K562 (cell line): Measurements from ENCODE around the gene SH2D5. TPM values are rescaled to one million over a fixed set of nuclear protein-coding genes. Genes with fewer than 3 reads are reported as not detected.

Experiments used
- ATAC-seq: fragments of 200-7000 bp; cut with Tn5 transposase; 3 replicates; pipeline ENCODE4 v1.9.1; 2020; ENCODE audit warnings: moderate library complexity
- BruUV-seq: library from RNA; stranded (reverse); fragments of 400-500 nt; replicated peaks from 2 replicates; lab custom pipeline; 2021; lab: Mats Ljungman, UMichigan
- CTCF ChIA-PET: fragments of 300-600 bp; formaldehyde crosslinking; extraction: SDS; loops from one replicate; lab custom pipeline; 2021; ENCODE audit warnings: low intra/inter-chr PET ratio; lab: Yijun Ruan, JAX
- POLR2A ChIA-PET: fragments of 300-600, 350-650 bp; sonication (Branson Sonifier 250); formaldehyde crosslinking; extraction: SDS; loops from one replicate; lab custom pipeline; 2021; ENCODE audit warnings: antibody characterized with exemption, inconsistent platforms; lab: Yijun Ruan, JAX
- DNase-seq, 4 experiments: peaks; one replicate each; pipeline versions ENCODE4 v3.0.0 to v3.0.0-alpha.2; 2011 to 2018; ENCODE audit warnings: low spot score in 3 of 4, mixed read lengths in 3 of 4; ENCODE audit errors: extremely low read depth in 1 of 4
- FAIRE-seq: peaks from 2 replicates; lab custom pipeline; 2011; peaks lifted over from hg19 to GRCh38; lab: Jason Lieb, UNC
- H2AFZ ChIP-seq: 2 replicates; pipeline ENCODE4 v1.6.0; 2011; ENCODE audit warnings: low read depth, low read length, control low read depth, inconsistent platforms
- H3K27ac ChIP-seq: fragments of 200-600 bp; 3 replicates; pipeline ENCODE4 v1.8.0; 2011; ENCODE audit warnings: low read depth, mild to moderate bottlenecking, control low read depth, inconsistent platforms, low read length, moderate library complexity, mixed read lengths; ENCODE audit errors: extremely low read depth
- H3K27me3 ChIP-seq, 2 experiments: fragments of 300-600 bp in 1 of 2; 2 replicates in 1 of 2; 3 replicates in 1 of 2; pipeline versions ENCODE4 v1.6.0 to v1.8.0; 2011; ENCODE audit warnings: inconsistent platforms in 2 of 2, low read length in 2 of 2, mild to moderate bottlenecking in 1 of 2, mixed read lengths in 1 of 2, moderate library complexity in 1 of 2; ENCODE audit not compliant: control insufficient read depth in 2 of 2, insufficient read depth in 2 of 2
- H3K36me3 ChIP-seq: fragments of 300-600 bp; 3 replicates; pipeline ENCODE4 v1.8.0; 2011; ENCODE audit warnings: mild to moderate bottlenecking, low read length, inconsistent platforms; ENCODE audit not compliant: control insufficient read depth, insufficient read depth
- H3K4me1 ChIP-seq, 2 experiments: fragments of 200-600 bp in 1 of 2; replicated peaks in 1 of 2; 2 replicates in 1 of 2; 3 replicates in 1 of 2; pipeline versions ENCODE4 v1.5.1 to v1.8.0; 2011; ENCODE audit warnings: inconsistent platforms in 2 of 2, low read length in 2 of 2, mild to moderate bottlenecking in 1 of 2, mixed read lengths in 1 of 2, moderate library complexity in 1 of 2; ENCODE audit not compliant: control insufficient read depth in 2 of 2, insufficient read depth in 2 of 2
- H3K4me2 ChIP-seq: 2 replicates; pipeline ENCODE4 v1.6.1; 2011; ENCODE audit warnings: low read length, control low read depth, inconsistent platforms, mixed read lengths; ENCODE audit not compliant: insufficient read depth
- H3K4me3 ChIP-seq: fragments of 200-600 bp; sonication (generic), shearing (Covaris generic); 2 replicates; pipeline ENCODE4 v1.5.1; 2016; ENCODE audit warnings: control low read depth, inconsistent platforms
- H3K79me2 ChIP-seq: fragments of 200-600 bp; 3 replicates; pipeline ENCODE4 v1.8.0; 2011; ENCODE audit warnings: low read length, inconsistent platforms; ENCODE audit not compliant: control insufficient read depth, insufficient read depth
- H3K9ac ChIP-seq, 2 experiments: 2 replicates each; pipeline versions ENCODE4 v1.6.0 to v1.6.1; 2011; ENCODE audit warnings: low read depth in 2 of 2, low read length in 2 of 2, control low read depth in 1 of 2, inconsistent platforms in 1 of 2, mild to moderate bottlenecking in 1 of 2, mixed read lengths in 1 of 2; ENCODE audit not compliant: insufficient read depth in 1 of 2
- H3K9me1 ChIP-seq: one replicate; pipeline ENCODE4 v1.6.0; 2011; ENCODE audit warnings: inconsistent platforms, mild to moderate bottlenecking, low read length, moderate library complexity; ENCODE audit not compliant: control insufficient read depth, insufficient read depth
- H3K9me3 ChIP-seq: replicated peaks from 2 replicates; pipeline ENCODE4 v1.5.1; 2011; ENCODE audit warnings: low read depth, low read length, inconsistent platforms; ENCODE audit not compliant: control insufficient read depth, insufficient read depth
- H4K20me1 ChIP-seq: replicated peaks from 2 replicates; pipeline ENCODE4 v1.6.1; 2011; ENCODE audit warnings: low read length, inconsistent platforms, mixed read lengths; ENCODE audit not compliant: control insufficient read depth, insufficient read depth
- ADNP ChIP-seq: fragments of 200-800 bp; sonication (Bioruptor generic); IDR thresholded peaks from 2 replicates; pipeline ENCODE4 v1.6.1; 2016; ENCODE audit warnings: missing genetic modification characterization, missing compliant biosample characterization
- ATF3 ChIP-seq, 2 experiments: fragments of 450-650 bp in 1 of 2; sonication (generic) in 1 of 2; formaldehyde crosslinking in 1 of 2; IDR thresholded peaks in 1 of 2; conservative IDR thresholded peaks in 1 of 2; 2 replicates each; pipeline versions ENCODE4 v1.6.1 to v1.8.1; 2016 to 2023; ENCODE audit warnings: mild to moderate bottlenecking in 2 of 2, moderate library complexity in 2 of 2, inconsistent platforms in 1 of 2, missing genetic modification reagents in 1 of 2
- DNMT1 ChIP-seq: fragments of 450-650 bp; IDR thresholded peaks from 2 replicates; pipeline ENCODE4 v1.6.1; 2016; ENCODE audit warnings: antibody characterized with exemption, mild to moderate bottlenecking
- HNRNPK ChIP-seq: fragments of 200-400 bp; formaldehyde crosslinking; IDR thresholded peaks from one replicate; pipeline ENCODE4 v1.6.1; 2018; ENCODE audit warnings: mild to moderate bottlenecking, low read depth, low read length; ENCODE audit not compliant: poor library complexity, severe bottlenecking
- KLF10 ChIP-seq: fragments of 250-450 bp; sonication (Bioruptor Pico); IDR thresholded peaks from 2 replicates; pipeline ENCODE4 v1.6.1; 2021; ENCODE audit warnings: matching md5 sums
- RBM25 ChIP-seq: fragments of 200-400 bp; formaldehyde crosslinking; IDR thresholded peaks from 2 replicates; pipeline ENCODE4 v1.6.1; 2018; ENCODE audit warnings: low read length, low read depth, moderate library complexity; ENCODE audit not compliant: severe bottlenecking
- SRSF3 ChIP-seq: fragments of 200-400 bp; formaldehyde crosslinking; IDR thresholded peaks from 2 replicates; pipeline ENCODE4 v1.6.1; 2016; ENCODE audit warnings: mild to moderate bottlenecking, low read length, moderate library complexity; ENCODE audit not compliant: insufficient read depth
- ZBTB7A ChIP-seq: IDR thresholded peaks from 2 replicates; pipeline ENCODE4 v1.6.1; 2011; ENCODE audit warnings: low read depth, mild to moderate bottlenecking, low read length, moderate library complexity, borderline replicate concordance; ENCODE audit not compliant: control insufficient read depth
- ZFPM2 ChIP-seq: fragments of 250-450 bp; sonication (Bioruptor Pico); IDR thresholded peaks from 2 replicates; pipeline ENCODE4 v1.5.1; 2022; ENCODE audit warnings: mild to moderate bottlenecking
- ZNF212 ChIP-seq: fragments of 450-650 bp; formaldehyde crosslinking; IDR thresholded peaks from 2 replicates; pipeline ENCODE4 v1.4.0; 2020; ENCODE audit warnings: mild to moderate bottlenecking
- ZNF217 ChIP-seq: sonication (generic); formaldehyde crosslinking; IDR thresholded peaks from 2 replicates; pipeline ENCODE4 v1.8.0; 2022; ENCODE audit warnings: mild to moderate bottlenecking, missing genetic modification reagents
- ZNF79 ChIP-seq: fragments of 250-450 bp; sonication (Bioruptor Pico); IDR thresholded peaks from 2 replicates; pipeline ENCODE4 v1.4.0; 2020; ENCODE audit warnings: low read depth, mild to moderate bottlenecking, moderate library complexity
- WGBS: fragments of 100-300 bp; shearing (Covaris generic); methylation state at CpG from one replicate; pipeline ENCODE4 v1.1.6; 2016; ENCODE audit warnings: low coverage, mixed read lengths; ENCODE audit not compliant: insufficient coverage; ENCODE audit errors: missing lambda C conversion rate; 5-methylcytosine and 5-hydroxymethylcytosine counted together
- in situ Hi-C: fragments of 300-500 bp; cut with MboI; formaldehyde crosslinking; loops from 4 replicates; pipeline ENCODE4 v1.15.0; 2018; ENCODE audit warnings: inconsistent platforms, mixed read lengths
- intact Hi-C: fragments of 100-400 bp; cut with micrococcal nuclease; formaldehyde crosslinking; loops from 2 replicates; pipeline ENCODE4 v1.14.2; 2022
- polyA plus RNA-seq, 8 experiments: library from polyadenylated mRNA; depleted of rRNA in 4 of 8; stranded (reverse) in 5 of 8; unstranded in 3 of 8; fragments of >200 nt; fragmentation: Nextera tagmentation in 2 of 8; fragmentation: Illumina TruSeq in 1 of 8; extraction: Ambion mirVana in 2 of 8; extraction: Trizol in 1 of 8; gene quantifications; 2 replicates each; pipeline versions ENCODE4 v1.2.1 to v1.2.3, GENCODE V29; 2011 to 2014; ENCODE audit warnings: inconsistent platforms in 1 of 8, missing spikeins in 1 of 8
- total RNA-seq, 7 experiments: library from RNA; depleted of rRNA in 6 of 7; stranded (reverse); fragments of >200 nt in 6 of 7; fragmentation: Illumina TruSeq in 2 of 7; extraction: Trizol in 2 of 7; gene quantifications; 2 replicates each; pipeline versions ENCODE4 v1.2.1 to v1.2.3, GENCODE V29; 2011 to 2021; ENCODE audit warnings: low replicate concordance in 1 of 7
- TF ChIP-seq, protein P1 (sequence below): sonication (generic); formaldehyde crosslinking; IDR thresholded peaks from 2 replicates; pipeline ENCODE4 v1.9.0; 2022; ENCODE audit warnings: mild to moderate bottlenecking, missing genetic modification reagents
- TF ChIP-seq, protein P2 (sequence below): fragments of 450-650 bp; IDR thresholded peaks from 2 replicates; pipeline ENCODE4 v1.6.1; 2016; ENCODE audit warnings: antibody characterized with exemption

Gene SH2D5
- total and polyA plus RNA-seq, 9 of the 15 experiments (the other 6 are each of a cell fraction or from before 2014, with no cell fraction given), result 0.06 to 0.11 TPM; not detected in 7

- TF ChIP-seq ATF3 (IDR thresholded peaks at IDR 0.05), result peak; percentile 64
- TF ChIP-seq ATF3 (CRISPR knock-in tag; conservative IDR thresholded peaks at IDR 0.05), result no peak
- no peak for TF ChIP-seq KLF10
These were observed 21.0 kb downstream of the SH2D5 start (continued) for GRCh38 chr1:20711285-20712214.

DNA sequence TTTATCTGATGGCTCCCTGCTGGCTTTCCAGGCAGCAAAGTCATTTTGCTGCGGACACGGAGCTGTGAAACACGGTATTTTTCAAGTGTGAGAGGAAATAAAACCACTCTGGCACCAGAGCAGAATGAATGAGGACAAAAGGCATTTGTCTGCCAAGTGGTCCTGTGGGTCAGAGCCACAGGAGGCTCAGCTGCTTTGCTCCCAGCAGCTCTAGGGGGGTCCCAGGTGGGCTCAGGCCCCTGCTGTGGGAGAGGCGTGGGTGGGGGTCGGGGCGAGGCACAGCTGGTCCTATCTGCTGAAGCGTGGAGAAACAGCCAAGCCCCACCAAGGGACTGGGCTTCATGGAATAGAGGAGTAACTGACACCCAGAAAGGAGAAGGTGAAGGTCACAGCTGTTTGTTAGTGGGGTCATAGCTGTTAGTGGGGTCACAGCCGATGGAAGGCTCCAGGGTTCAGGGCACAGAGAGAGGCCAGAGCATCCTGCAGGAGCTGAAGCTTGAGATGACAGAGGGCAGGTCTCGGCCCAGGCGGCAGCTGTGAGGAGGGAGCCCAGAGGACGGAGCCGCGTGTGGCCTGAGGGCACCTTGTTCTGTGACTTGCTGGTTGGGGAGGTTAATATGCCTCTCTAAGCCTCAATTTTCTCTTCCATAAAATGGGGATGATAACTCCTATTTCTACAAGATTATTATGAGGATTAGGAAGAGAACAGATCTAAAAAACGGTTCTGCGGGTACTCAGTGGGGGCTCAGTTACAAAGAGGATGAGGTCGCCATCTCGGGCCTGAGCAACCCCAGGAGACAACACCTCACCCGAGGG lies 21.8 kb downstream of the SH2D5 start:
- ChIA-PET CTCF (interaction anchor here (0.7 kb wide), 1 partner anchor 19 kb away, joined by 3 read pairs; no protein-coding TSS in a partner anchor), POLR2A (interaction anchor here (0.8 kb wide), 1 partner anchor 49 kb away, joined by 3 read pairs; no protein-coding TSS in a partner anchor)
- ATAC-seq (no peak), DNase-seq (no peak), FAIRE-seq (no peak)
- Histone ChIP-seq H3K9me3 (no peaks in the 10 kb centered on the region; the same call in 1 of the 2 replicates), H3K9me1 (peaks cover 2% of the 10 kb centered on the region), H3K36me3 (no peaks in the 10 kb centered on the region), H3K79me2 (no peaks in the 10 kb centered on the region), H4K20me1 (peaks cover 4% of the 10 kb centered on the region), H3K27ac (no peak overlapping the region), H3K4me2 (no peak overlapping the region), H3K4me3 (no peak overlapping the region), H3K27me3 (peaks cover 9 to 41% of the 10 kb centered on the region in 2 experiments; a peak in 4 of 5 replicates), H2AFZ (no peak overlapping the region), H3K9ac (peak overlapping the region in 1 of 2 experiments; percentile 82; a peak in 2 of 4 replicates), H3K4me1 (peaks cover 5 to 30% of the 10 kb centered on the region in 2 experiments; a peak in 3 of 5 replicates)
- intact Hi-C loops (no loop called here), in situ Hi-C loops (no loop called here)
- 16% methylated on average over 18 of the region's 18 CpGs for WGBS
- BruUV-seq, result no TSS peak
- TF ChIP-seq RBM25 (peak; percentile 28), ZNF217 (CRISPR knock-in tag) (no peak), SRSF3 (no peak), ADNP (tag) (no peak), ZNF212 (no peak), HNRNPK (no peak), ZBTB7A (peak; percentile 54; the same call in 1 of the 2 replicates), ZFPM2 (CRISPR knock-in tag) (no peak), ZNF79 (CRISPR knock-in tag) (no peak), DNMT1 (no peak)
- TF ChIP-seq, protein P1, sequence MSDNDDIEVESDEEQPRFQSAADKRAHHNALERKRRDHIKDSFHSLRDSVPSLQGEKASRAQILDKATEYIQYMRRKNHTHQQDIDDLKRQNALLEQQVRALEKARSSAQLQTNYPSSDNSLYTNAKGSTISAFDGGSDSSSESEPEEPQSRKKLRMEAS (CRISPR knock-in tag), result 0 out of 2 replicates have a peak, but pooled peaks have one; percentile 1
- TF ChIP-seq, protein P2, sequence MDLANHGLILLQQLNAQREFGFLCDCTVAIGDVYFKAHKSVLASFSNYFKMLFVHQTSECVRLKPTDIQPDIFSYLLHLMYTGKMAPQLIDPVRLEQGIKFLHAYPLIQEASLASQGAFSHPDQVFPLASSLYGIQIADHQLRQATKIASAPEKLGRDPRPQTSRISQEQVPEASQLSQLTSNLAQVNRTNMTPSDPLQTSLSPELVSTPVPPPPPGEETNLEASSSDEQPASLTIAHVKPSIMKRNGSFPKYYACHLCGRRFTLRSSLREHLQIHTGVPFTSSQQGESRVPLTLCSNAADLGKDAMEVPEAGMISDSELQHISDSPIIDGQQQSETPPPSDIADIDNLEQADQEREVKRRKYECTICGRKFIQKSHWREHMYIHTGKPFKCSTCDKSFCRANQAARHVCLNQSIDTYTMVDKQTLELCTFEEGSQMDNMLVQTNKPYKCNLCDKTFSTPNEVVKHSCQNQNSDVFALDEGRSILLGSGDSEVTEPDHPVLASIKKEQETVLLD, result no peak
